HepG2 (cell line): ENCODE results near the gene TBC1D22A. TPM values are rescaled to one million over a fixed set of nuclear protein-coding genes. Genes with fewer than 3 reads are reported as not detected.

Experiments
- ATAC-seq: fragments of 200-7000 bp; cut with Tn5 transposase; 3 replicates; pipeline ENCODE4 v1.9.1; 2020; ENCODE audit warnings: mild to moderate bottlenecking, moderate library complexity
- BruUV-seq: library from RNA; stranded (reverse); fragments of 400-500 nt; replicated peaks from 2 replicates; lab custom pipeline; 2021; lab: Mats Ljungman, UMichigan
- CTCF ChIA-PET: fragments of 300-600 bp; formaldehyde crosslinking; extraction: SDS; loops from one replicate; lab custom pipeline; 2021; ENCODE audit warnings: low total read pairs, inconsistent platforms, low intra/inter-chr PET ratio; lab: Yijun Ruan, JAX
- POLR2A ChIA-PET: fragments of 350-600 bp; sonication (Branson Sonifier 250); formaldehyde crosslinking; loops from one replicate; lab custom pipeline; 2020; ENCODE audit warnings: antibody characterized with exemption, inconsistent platforms; lab: Yijun Ruan, JAX
- DNase-seq: peaks from one replicate; pipeline ENCODE4 v3.0.0-alpha.2; 2015; ENCODE audit warnings: low spot score
- FAIRE-seq: peaks from 3 replicates; lab custom pipeline; 2011; peaks lifted over from hg19 to GRCh38; lab: Jason Lieb, UNC
- H2AFZ ChIP-seq: one replicate; pipeline ENCODE4 v1.6.1; 2011; ENCODE audit warnings: low read length, inconsistent platforms
- H3K27ac ChIP-seq: fragments of 300-600 bp; 3 replicates; pipeline ENCODE4 v1.8.0; 2011; ENCODE audit warnings: mixed run types, mild to moderate bottlenecking, mixed read lengths, low read length, inconsistent platforms; ENCODE audit not compliant: insufficient read depth; ENCODE audit errors: extremely low read length
- H3K27me3 ChIP-seq, 2 experiments: fragments of 200-600 bp in 1 of 2; 2 replicates in 1 of 2; 3 replicates in 1 of 2; pipeline versions ENCODE4 v1.6.0 to v1.8.0; 2011; ENCODE audit warnings: low read length in 2 of 2, mild to moderate bottlenecking in 2 of 2, moderate library complexity in 2 of 2, inconsistent platforms in 1 of 2; ENCODE audit not compliant: insufficient read depth in 2 of 2, control insufficient read depth in 1 of 2
- H3K36me3 ChIP-seq, 2 experiments: fragments of 200-600 bp in 1 of 2; replicated peaks in 1 of 2; 2 replicates in 1 of 2; 3 replicates in 1 of 2; pipeline versions ENCODE4 v1.5.1 to v1.8.0; 2011; ENCODE audit warnings: low read length in 2 of 2, inconsistent platforms in 1 of 2; ENCODE audit not compliant: insufficient read depth in 2 of 2, control insufficient read depth in 1 of 2
- H3K4me1 ChIP-seq: 2 replicates; pipeline ENCODE4 v1.5.1; 2012; ENCODE audit warnings: low read length, inconsistent platforms; ENCODE audit not compliant: insufficient read depth
- H3K4me2 ChIP-seq: 2 replicates; pipeline ENCODE4 v1.6.0; 2011; ENCODE audit warnings: low read depth, low read length, inconsistent platforms
- H3K4me3 ChIP-seq, 3 experiments: fragments of 200-600 bp in 1 of 3; sonication (generic), shearing (Covaris generic) in 1 of 3; replicated peaks in 1 of 3; 2 replicates each; pipeline ENCODE4 v1.5.1; 2011 to 2016; ENCODE audit warnings: low read length in 3 of 3, inconsistent platforms in 2 of 3, low read depth in 2 of 3, mild to moderate bottlenecking in 2 of 3, control low read depth in 1 of 3, mixed read lengths in 1 of 3; ENCODE audit not compliant: insufficient read depth in 1 of 3
- H3K79me2 ChIP-seq: one replicate; pipeline ENCODE4 v1.6.1; 2011; ENCODE audit warnings: low read length, inconsistent platforms; ENCODE audit not compliant: insufficient read depth
- H3K9ac ChIP-seq: 2 replicates; pipeline ENCODE4 v1.6.0; 2011; ENCODE audit warnings: mild to moderate bottlenecking, low read depth, low read length, inconsistent platforms; ENCODE audit not compliant: insufficient read depth
- H3K9me3 ChIP-seq: 2 replicates; pipeline ENCODE4 v1.5.1; 2012; ENCODE audit warnings: mild to moderate bottlenecking, low read length
- H4K20me1 ChIP-seq: 2 replicates; pipeline ENCODE4 v1.6.0; 2011; ENCODE audit warnings: inconsistent platforms, mild to moderate bottlenecking, low read length, moderate library complexity; ENCODE audit not compliant: insufficient read depth
- GPN1 ChIP-seq: sonication (generic); formaldehyde crosslinking; IDR thresholded peaks from 2 replicates; pipeline ENCODE4 v1.5.1; 2020; ENCODE audit warnings: missing genetic modification reagents, borderline replicate concordance
- MBNL3 ChIP-seq: fragments of 250-450 bp; sonication (Bioruptor Pico); conservative IDR thresholded peaks from 2 replicates; pipeline ENCODE4 v1.8.0; 2022; ENCODE audit warnings: mild to moderate bottlenecking, inconsistent platforms
- MLLT10 ChIP-seq: sonication (generic); formaldehyde crosslinking; IDR thresholded peaks from 2 replicates; pipeline ENCODE4 v1.4.0; 2020; ENCODE audit warnings: missing genetic modification reagents
- ZMYM4 ChIP-seq: sonication (generic); formaldehyde crosslinking; IDR thresholded peaks from 2 replicates; pipeline ENCODE4 v1.8.1; 2023; ENCODE audit warnings: mild to moderate bottlenecking, missing genetic modification reagents
- ZNF775 ChIP-seq: sonication (generic); formaldehyde crosslinking; IDR thresholded peaks from 2 replicates; pipeline ENCODE4 v1.4.0; 2020; ENCODE audit warnings: missing genetic modification reagents, mild to moderate bottlenecking, moderate library complexity, borderline replicate concordance
- WGBS: methylation state at CpG from one replicate; pipeline ENCODE4 v1.1.6; 2017; ENCODE audit warnings: low lambda C conversion rate; 5-methylcytosine and 5-hydroxymethylcytosine counted together
- in situ Hi-C: cut with HindIII; loops from 2 replicates; pipeline ENCODE4 v1.10.0; 2017; ENCODE audit warnings: low pct_unique_long_range_greater_than_20kb; ENCODE audit not compliant: extremely low pct_ligation_motif_present
- intact Hi-C: fragments of 100-400 bp; cut with micrococcal nuclease; formaldehyde crosslinking; loops from one replicate; pipeline ENCODE4 v1.10.0; 2022; ENCODE audit not compliant: unreplicated experiment
- polyA plus RNA-seq, 8 experiments: library from polyadenylated mRNA; depleted of rRNA in 3 of 8; stranded (reverse) in 7 of 8; unstranded in 1 of 8; fragments of >200 nt; fragmentation: Illumina TruSeq in 4 of 8; extraction: Trizol in 4 of 8; gene quantifications; 2 replicates each; pipeline versions ENCODE4 v1.2.1 to v1.2.3, GENCODE V29; 2011 to 2016; ENCODE audit warnings: low read depth in 4 of 8, missing spikeins in 1 of 8, mixed read lengths in 1 of 8; ENCODE audit not compliant: insufficient read depth in 1 of 8
- total RNA-seq, 5 experiments: library from RNA; depleted of rRNA; stranded (reverse); fragments of >200 nt; fragmentation: Illumina TruSeq; extraction: Trizol; gene quantifications; 2 replicates each; pipeline ENCODE4 v1.2.3, GENCODE V29; 2016; ENCODE audit warnings: low read depth in 1 of 5
- TF ChIP-seq, protein P1 (sequence below): sonication (generic); formaldehyde crosslinking; IDR thresholded peaks from 2 replicates; pipeline ENCODE4 v1.8.0; 2022; ENCODE audit warnings: missing genetic modification reagents, low read depth, mild to moderate bottlenecking, borderline replicate concordance

The TBC1D22A gene
- total and polyA plus RNA-seq, 2 of the 13 experiments (the other 11 are each of a cell fraction or from before 2014, with no cell fraction given), result 17.3 to 18.0 TPM

DNA sequence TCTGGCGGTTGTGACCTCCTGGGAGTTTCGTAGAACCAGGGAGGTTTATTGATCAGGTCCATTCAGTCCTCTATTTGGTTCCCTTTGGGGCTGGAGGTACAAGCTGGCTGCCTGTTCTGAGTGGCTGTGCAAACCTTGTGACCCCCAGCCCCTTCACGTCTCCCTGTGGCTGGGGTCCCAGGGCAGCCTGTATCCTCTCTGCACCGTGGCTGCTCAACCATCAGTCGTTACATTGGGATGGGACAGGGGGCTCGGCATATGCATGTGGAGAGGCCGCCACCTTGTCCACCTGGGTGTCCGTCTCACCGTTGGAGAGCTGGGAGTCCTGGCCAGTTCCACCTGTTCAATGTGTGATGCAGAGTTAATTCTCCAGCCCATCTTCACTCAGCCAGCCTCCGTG, 195.7 kb downstream of the TBC1D22A start:
- intact Hi-C loops (no loop called here), in situ Hi-C loops (no loop called here)
- no peak for ATAC-seq
- FAIRE-seq, result no peak
- Histone ChIP-seq H3K27me3 (no peaks in the 10 kb centered on the region), H3K9ac (no peak overlapping the region), H3K4me3 (no peak overlapping the region), H3K79me2 (no peaks in the 10 kb centered on the region), H3K9me3 (no peaks in the 10 kb centered on the region), H3K27ac (no peak overlapping the region), H2AFZ (no peak overlapping the region), H3K4me2 (no peak overlapping the region), H4K20me1 (no peaks in the 10 kb centered on the region), H3K4me1 (peaks cover 8% of the 10 kb centered on the region), H3K36me3 (peaks cover 1 to 9% of the 10 kb centered on the region in 2 experiments; a peak in 1 of 5 replicates)
- TF ChIP-seq ZMYM4 (CRISPR knock-in tag), result no peak
- TF ChIP-seq, protein P1, sequence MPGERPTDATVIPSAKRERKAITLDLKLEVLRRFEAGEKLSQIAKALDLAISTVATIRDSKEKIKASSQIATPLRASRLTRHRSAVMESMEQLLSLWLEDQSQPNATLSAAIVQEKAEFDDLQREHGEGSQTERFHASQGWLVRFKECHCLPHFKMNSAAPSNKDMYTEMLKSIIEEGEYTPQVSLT (CRISPR knock-in tag), result no peak
- 100% methylated on average over 3 of the region's 10 CpGs for WGBS
- no peak for DNase-seq
- ChIA-PET CTCF (no interaction called here), POLR2A (no interaction called here)
- BruUV-seq, result no TSS peak

DNA sequence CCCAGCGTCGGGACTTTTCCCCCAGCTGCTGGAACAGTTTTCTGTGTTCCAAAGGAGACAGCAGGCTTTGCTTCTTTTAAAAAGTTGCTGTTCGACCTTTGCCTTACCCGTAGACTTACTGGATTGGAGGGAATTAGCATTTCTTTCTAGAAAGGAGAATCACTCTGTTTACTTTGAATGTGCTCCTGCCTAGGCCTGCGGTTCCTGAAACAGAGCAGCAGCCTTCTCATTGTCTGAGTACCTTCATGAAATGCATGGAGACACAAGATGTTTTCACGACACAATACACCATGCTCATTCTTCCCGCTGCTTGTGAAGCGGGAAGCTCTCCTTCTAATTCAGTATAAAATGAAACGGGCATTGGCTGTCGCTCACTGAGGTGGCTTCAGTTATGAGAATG, 196.2 kb downstream of the TBC1D22A start:
- H4K20me1 ChIP-seq, result no peaks in the 10 kb centered on the region
- H3K9ac ChIP-seq, result no peak overlapping the region
- no peak overlapping the region for H3K4me2 ChIP-seq
- H3K36me3 ChIP-seq, result peaks cover 1 to 9% of the 10 kb centered on the region in 2 experiments; a peak in 1 of 5 replicates
- POLR2A ChIA-PET, result no interaction called here
- no peak overlapping the region for H3K4me3 ChIP-seq
- H3K27me3 ChIP-seq, result no peaks in the 10 kb centered on the region
- H3K4me1 ChIP-seq, result peaks cover 5% of the 10 kb centered on the region
- no peak for ATAC-seq
- intact Hi-C loops, result no loop called here
- no peak for FAIRE-seq
- CTCF ChIA-PET, result no interaction called here
- DNase-seq, result no peak
- H2AFZ ChIP-seq, result no peak overlapping the region
- no peak overlapping the region for H3K27ac ChIP-seq
- H3K79me2 ChIP-seq, result no peaks in the 10 kb centered on the region
- 98% methylated on average over 10 of the region's 10 CpGs for WGBS
- TF ChIP-seq ZNF775, result no peak
- TF ChIP-seq MLLT10, result no peak
- no peak for TF ChIP-seq GPN1 (CRISPR knock-in tag)
- no peak for TF ChIP-seq MBNL3 (CRISPR knock-in tag)
- in situ Hi-C loops, result no loop called here
- no peaks in the 10 kb centered on the region for H3K9me3 ChIP-seq
- no TSS peak for BruUV-seq
